NT2/D1 (cell line): Measurements from ENCODE around the gene MZT2B.

ENCODE experiments used
- SUZ12 ChIP-seq: IDR thresholded peaks from 2 replicates; pipeline ENCODE4 v1.6.1; 2011; ENCODE audit not compliant: insufficient read length, insufficient read depth; ENCODE audit errors: extremely low read depth
- YY1 ChIP-seq: IDR thresholded peaks from 2 replicates; pipeline ENCODE4 v1.6.1; 2011; ENCODE audit not compliant: insufficient read length, insufficient read depth
- ZNF274 ChIP-seq: IDR thresholded peaks from 2 replicates; pipeline ENCODE4 v1.6.1; 2011; ENCODE audit warnings: mild to moderate bottlenecking, low read depth, low read length

- TF ChIP-seq YY1 (no peak), SUZ12 (no peak), ZNF274 (no peak)
Measured at GRCh38 chr2:130190237-130190636, 8.2 kb downstream of the MZT2B start.
